ENCODE results near the gene CD2.
A peak's percentile ranks its signal among the peaks of the same experiment; 100 is the strongest.

CD2 gene, protein sequence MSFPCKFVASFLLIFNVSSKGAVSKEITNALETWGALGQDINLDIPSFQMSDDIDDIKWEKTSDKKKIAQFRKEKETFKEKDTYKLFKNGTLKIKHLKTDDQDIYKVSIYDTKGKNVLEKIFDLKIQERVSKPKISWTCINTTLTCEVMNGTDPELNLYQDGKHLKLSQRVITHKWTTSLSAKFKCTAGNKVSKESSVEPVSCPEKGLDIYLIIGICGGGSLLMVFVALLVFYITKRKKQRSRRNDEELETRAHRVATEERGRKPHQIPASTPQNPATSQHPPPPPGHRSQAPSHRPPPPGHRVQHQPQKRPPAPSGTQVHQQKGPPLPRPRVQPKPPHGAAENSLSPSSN

DNA sequence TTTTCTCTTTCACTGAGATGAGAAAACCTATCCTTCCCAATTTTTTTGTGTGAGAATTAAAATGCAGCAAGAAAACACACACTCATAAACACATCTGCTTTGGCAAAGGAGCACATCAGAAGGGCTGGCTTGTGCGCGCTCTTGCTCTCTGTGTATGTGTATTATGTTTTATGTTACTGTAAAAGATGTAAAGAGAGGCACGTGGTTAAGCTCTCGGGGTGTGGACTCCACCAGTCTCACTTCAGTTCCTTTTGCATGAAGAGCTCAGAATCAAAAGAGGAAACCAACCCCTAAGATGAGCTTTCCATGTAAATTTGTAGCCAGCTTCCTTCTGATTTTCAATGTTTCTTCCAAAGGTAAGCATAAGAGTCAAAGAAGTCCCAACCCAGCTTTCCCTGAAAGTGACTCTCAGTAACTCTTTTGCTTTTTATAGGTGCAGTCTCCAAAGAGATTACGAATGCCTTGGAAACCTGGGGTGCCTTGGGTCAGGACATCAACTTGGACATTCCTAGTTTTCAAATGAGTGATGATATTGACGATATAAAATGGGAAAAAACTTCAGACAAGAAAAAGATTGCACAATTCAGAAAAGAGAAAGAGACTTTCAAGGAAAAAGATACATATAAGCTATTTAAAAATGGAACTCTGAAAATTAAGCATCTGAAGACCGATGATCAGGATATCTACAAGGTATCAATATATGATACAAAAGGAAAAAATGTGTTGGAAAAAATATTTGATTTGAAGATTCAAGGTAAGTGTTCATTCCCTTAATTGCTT lies at the start of gene CD2:
Gene CD2, plus strand, starts transcription at position 233 of the 780 bp plus-strand sequence. Its CDS starts 63 bp downstream, at position 296.
- no peak for DNase-seq (ENCODE audit: low read depth in 2 of 2)

DNA sequence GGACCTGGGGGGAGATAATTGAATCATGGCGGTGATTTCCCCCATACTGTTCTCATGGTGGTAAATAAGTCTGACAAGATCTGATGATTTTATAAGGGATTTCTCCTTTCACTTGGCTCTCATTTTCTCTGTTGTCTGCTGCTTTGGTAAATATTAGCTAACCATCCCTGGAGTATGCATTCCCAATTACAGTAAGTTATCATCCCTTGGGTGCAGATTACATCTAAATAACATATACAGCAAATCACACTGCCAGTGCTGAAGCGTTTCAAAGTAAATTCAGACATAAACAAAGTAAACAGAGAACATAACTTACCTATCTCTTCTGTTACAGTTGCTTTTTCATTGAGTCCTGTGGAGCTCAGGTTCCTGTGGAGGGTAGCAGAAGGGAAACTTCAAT lies 48.1 kb upstream of the CD2 start:
- no peak for DNase-seq (ENCODE audit: low read depth in 2 of 2)

DNA sequence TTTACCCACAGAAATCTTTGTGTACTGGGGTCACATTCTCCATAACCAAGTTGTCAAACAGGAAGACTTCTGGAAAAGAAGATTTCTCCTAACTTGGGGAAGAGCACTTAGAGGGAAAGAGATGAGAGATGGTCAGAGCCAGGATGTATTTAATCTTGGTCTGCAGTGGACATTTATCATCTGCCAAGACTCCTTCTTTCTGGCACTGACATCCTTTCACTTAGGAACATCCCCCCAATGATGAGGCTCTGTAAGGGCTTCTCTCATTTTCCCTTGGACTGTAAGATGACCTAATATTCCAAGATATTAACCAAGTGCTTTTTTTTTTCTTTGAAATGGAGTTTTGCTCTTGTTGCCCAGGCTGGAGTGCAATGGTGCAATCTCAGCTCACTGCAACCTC lies 47.4 kb upstream of the CD2 start:
- no peak for DNase-seq (ENCODE audit: low read depth in 2 of 2)

DNA sequence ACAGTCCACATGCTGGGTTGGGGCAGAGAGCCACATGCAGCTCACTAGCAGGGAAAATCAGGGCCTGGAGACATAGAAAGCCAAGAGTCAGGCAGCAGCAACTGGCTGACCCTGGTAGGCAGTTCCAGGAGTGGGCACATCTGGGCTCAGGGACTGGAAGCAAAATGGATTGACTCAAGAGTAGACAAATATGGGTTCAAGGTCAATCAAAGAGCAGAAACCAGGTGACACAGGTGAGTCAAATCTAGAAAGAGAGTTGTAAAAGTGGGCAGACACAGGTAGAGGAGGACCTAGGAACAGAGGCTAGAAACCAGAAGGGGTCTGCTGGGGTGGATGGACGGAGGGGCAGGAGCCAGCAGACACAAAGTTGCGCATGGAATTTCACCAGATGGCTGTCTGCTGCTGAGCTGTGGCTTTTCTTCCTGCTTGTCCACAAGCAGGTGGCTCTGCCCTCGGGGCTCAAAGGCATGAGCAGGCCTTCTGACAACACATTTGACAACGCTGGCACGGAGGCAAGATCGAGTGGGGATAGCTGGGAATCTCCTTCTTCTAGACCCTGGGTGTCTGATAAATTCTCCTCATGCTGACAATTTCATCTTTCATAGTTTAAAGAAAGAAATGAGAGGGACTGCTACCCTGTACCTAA lies 45.9 kb upstream of the CD2 start:
- no peak for DNase-seq (ENCODE audit: low read depth in 2 of 2)

DNA sequence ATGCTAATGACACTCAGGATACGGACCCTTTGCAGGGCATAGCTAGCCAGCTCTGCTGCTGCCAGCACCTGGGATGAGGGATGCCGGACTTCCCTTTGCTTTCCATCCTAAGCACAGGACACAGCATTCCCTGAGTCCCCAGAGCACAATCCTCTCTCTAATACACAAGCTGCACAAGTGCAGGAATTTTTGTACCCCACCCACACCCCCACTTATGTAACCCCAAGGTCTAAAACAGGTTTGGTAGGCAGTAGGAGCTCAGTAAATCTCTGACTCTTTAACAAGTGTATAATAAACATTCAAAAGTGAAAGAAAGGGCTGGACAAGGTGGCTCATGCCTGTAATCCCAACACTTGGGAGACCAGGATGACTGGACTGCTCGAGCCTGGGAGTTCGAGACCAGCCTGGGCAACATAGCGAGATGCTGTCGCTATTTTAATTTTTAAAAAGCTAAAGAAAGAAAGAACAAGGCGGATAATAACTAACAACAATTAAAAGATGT lies 44.5 kb upstream of the CD2 start:
- no peak for DNase-seq (ENCODE audit: low read depth in 2 of 2)

DNA sequence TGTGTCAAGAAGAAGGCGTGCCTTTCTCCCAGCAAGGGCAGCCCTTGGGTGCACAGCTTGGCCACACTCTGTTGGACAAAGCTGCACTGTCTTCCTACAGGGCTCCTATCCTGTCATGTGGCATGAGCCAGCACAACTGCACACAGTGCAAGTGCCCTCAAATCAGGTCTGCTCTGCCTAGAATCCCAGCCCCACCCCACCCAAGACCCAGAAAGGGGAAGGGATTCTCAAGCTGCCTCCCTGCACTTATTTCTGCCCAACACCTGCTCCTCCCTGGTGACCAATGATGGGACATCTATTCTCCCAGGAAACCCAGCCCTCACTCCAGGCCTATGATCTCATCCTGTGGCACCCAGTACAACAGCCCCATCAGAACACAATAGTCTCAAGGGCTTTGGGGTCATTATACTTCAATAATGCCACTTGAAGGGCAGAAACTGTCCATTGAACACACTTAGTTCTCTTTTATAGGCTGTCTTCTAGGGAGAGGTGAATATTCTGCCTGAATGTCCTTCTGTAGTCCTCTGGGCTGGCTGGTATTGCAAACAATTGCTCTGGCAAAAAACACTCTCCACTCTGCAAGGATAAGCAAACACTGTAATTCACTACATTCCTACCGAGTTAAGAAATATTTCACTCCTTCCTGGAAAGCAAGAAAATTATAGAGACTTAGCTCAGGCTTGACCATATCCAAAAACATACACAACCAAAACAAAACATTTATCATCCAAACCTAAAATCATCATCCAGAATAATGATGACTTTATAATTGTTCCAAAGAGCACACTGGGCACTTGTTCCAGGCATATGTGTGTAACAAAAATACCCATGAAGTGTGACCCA lies 43.6 kb upstream of the CD2 start:
- no peak for DNase-seq (ENCODE audit: low read depth in 2 of 2)

DNA sequence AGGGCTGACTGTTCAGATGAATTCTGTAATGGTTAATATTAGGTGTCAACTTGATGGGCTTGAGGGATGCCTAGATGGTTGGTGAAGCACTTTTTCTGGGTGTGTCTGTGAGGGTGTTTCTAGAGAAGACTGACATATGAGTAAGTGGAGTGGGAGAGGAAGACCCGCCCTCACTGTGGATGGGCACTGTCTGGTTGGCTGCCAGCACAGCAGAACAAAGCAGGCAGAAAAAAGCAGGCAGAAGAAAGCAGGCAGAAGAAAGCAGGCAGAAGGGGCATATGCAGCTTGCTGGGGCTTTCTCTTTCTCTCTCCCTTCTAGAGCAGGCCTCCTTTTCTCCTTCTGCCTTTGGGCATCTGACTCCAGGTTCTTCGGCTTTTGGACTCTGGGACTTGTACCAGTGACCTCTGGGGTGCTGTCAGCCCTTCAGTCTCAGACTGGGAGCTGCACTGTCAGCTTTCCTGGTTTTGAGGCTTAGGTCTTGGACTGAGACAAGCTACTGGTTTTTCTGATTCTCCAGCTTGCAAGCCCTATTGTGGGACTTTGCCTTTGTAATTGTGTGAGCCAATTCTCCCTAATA lies 42.9 kb upstream of the CD2 start:
- peak; percentile 13 to 23 for DNase-seq (ENCODE audit: low read depth in 2 of 2)

DNA sequence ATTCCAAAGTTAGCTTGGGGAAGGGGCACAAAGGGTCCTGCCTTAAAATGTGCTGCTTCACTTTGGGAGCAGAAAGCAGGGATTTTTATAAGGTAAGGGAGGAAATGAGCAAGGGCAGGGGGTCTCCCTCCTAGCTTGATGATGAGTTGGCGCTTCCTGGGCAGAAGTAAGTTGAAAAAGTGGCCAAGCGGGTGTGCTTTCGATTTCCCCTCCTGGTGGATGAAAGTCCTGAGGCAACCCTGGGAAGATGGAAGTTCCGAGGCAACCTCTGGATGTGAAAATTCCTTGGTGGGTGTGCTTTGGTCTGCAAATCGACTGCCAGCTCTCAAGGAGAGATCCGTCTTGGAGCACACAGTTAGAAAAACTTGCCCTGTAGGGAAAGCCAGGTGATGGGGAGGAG lies 41.7 kb upstream of the CD2 start:
- no peak for DNase-seq (ENCODE audit: low read depth in 2 of 2)

DNA sequence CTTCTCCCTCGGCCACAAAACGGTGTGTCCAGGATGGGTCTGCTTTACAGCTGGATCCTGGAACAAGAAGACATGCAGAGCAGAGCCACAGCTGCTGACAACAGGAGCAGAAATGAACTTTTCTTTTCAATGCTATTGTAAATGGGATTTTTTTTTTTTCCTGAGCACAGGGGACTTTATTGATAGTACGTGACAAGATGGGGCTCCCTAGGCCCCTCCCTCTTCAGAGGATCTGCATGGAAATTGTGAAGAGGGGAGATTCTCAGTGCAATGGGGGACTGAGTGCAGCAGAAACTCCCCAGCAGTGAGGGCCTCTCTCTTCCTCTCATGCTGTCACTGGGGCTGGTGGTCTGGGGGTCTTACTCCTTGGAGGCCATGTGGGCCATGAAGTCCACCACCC lies 40.8 kb upstream of the CD2 start:
- DNase-seq (ENCODE audit: low read depth in 2 of 2): no peak

DNA sequence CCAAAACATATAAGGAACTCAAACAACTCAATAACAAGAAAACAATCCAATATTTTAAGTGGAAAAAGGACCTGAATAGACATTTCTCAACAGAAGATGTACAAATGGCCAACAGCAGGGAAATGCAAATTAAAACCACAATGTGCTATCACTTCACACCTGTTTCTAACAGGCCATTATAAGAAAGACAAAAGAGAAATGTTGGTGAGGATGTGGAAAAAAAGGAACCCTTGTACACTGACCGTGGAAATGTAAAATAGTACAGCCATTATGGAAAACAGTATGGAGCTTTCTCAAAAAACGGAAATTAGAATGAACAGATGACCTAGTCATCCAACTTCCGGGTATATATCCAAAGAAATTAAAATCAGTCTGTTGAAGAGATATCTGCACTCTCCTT lies 37.8 kb upstream of the CD2 start:
- DNase-seq (ENCODE audit: low read depth in 2 of 2): no peak

DNA sequence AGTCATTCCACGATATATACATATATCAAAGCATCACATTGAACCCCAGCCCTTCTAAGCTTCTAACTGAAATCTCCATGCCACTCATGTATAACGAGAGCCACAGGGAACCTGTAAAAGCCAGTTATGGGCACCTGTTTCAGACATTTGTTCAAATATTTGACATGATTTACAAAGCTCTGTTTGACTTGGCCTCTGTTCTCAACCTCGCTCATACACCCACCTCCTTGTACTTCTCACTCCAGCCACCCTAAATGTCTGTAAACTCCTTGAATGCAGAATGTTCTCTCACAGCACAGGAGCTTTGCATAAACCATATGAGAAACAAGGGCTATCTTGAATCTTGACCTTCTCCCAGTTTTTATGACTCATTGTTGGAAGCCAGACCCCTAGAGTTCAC lies 36.9 kb upstream of the CD2 start:
- DNase-seq (ENCODE audit: low read depth in 2 of 2): no peak

DNA sequence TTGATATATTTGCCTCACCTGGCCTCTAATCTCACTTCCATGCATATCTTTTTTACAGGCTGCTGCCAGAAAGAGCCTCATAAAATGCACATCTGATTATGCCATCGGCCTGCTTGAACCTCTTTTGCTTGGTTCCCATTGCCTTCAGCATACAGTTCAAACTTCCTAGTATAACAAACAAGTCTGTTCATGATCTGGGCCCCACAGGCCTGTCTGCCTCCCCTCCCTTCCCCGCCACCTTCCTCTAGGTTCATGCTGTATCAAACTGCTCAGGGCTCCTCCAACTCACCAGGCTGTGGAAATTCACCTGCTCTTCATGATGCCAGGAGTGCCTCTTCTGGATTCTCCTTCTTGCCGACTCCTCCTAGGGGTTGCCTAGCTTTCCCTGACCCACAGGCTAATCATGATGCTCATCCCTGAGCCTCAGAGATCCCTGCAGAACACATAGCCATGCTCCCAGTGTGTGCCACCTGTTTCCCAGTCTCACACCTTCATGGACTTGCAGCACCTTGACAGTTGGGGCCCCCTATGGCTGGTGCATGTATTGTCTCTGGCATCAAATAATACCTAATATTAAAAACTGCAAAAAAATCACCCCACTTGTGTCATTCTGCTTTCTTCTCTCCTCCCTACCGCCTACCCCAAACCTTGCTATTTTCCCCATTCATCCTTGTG lies 33.7 kb upstream of the CD2 start:
- no peak for DNase-seq (ENCODE audit: low read depth in 2 of 2)

DNA sequence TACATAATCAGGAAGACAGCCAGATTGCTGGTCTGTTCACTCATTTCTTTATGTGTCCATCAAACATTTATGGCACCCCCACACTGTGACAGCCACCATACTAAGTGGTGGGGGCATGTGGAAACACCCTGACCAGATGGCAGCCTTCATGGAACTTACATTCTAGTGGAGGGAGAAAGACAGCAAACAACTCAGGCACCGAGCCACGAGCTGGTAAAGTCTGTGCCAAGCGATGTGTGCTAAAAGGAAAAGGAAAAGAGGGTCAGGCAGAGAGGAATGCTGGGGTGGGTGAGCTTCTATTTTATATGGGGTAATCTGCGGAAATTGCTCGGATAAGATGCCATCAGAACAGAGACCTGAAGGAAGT lies 33.2 kb upstream of the CD2 start:
- no peak for DNase-seq (ENCODE audit: low read depth in 2 of 2)

DNA sequence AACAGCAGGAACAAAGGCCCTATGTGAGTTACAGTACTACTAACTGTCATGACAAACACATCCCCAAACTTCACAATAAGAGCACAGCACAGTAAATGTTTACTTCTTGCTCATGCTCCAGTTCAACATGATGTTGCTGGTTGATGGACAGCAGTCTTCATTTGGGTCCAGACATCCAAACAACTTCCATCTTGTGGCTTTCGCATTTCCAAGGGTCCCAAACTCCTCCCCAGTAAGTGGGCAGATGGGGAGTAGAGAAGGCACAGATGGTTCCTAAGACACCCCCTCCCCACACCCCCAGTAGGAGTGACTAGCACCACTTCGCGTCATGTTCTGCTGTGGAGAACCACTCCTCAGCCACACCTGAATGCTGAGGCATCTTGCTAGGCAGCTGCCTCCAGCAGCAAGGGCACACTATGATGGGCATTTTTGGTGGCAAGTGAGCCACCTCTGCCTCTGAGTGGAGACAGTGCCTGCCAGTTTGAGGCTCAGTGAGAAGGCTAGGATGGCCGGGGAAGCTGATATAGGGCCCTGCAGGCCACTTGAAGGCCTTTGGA lies 32.7 kb upstream of the CD2 start:
- DNase-seq (ENCODE audit: low read depth in 2 of 2): no peak

DNA sequence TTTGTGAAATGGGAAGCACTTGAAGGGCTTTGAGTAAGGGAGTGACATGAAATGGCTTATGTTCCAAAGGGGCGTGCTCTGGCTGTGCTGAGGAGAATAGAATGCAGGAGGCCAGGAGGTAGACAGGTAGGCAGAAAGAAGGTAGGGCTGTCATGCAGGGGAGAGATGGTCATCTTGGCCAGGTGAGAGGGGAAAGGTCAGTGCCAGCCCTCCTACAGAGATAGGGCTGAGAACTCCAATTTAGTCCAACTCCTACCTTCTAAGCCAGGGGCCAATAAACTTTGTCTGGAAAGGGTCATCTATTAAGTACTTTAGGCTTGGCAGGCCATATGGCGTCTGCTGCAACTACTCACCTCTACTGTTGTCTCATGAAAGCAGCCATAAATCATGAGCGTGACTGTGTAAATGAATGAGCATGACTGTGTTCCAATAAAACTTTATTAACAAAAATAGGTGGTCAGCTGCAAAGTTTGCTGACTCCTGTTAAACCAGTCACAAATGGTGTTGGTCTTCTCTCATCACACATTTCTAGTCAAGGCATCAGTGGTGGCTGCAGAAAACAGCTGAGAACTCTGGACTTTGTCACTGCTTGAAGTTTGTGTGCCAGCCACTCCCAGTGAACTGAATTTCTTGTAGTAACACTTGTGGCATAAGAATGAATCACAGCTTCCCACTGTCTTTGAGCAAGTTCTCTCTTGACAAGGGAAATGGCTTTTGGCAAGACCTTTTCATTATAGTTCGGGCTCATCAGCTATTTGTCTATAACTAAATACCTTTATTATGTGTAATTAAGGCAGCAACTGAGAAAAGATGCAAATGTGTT lies 32.0 kb upstream of the CD2 start:
- DNase-seq (ENCODE audit: low read depth in 2 of 2): no peak

DNA sequence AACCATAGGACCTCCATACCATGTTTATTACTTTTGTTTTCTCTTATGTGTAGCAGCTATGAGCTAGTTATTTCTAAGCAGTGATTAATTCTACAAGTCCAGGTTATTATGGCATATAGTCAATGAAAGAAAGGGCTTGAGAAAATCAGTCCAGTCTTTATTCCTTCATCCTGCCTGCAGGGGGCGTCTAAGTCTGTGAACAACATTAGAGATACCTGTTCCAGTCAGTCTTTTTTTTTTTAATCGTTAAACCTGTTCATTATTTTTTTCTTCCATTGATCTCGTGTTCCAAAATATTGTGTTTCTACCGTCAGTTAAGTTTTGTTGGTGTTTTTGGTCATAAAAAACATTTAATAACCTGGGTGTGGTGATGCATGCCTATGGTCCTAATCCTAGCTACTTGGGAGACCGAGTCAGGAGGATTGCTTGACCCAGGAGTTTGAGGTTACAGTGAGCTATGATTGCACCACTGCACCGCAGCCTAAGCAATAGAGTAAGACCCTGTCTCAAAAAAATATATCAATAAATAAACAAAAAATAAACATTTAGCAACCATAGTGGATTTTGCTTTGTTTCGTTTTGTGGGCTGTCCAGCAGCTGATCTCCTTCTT lies 29.4 kb upstream of the CD2 start:
- DNase-seq (ENCODE audit: low read depth in 2 of 2): peak; percentile 66 to 76

DNA sequence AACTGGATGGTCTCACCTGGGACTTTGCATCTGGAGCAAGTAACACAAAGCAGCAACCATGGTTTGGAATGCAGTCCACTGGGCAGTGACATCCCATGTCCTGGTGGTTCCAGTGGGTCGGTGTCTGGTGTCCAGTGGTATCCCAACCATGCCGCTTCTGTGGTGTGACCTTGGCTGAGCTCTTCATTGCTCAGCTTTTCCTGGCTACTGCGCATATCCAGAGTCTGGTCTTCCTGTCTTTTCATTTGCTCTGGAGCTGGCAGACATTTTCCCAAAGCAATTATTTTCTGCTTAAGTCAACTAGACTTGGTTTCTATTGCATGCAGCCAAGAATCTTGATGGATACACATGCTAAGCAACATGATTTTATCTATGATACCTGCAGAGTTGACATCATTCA lies 28.4 kb upstream of the CD2 start:
- DNase-seq (ENCODE audit: low read depth in 2 of 2): no peak

DNA sequence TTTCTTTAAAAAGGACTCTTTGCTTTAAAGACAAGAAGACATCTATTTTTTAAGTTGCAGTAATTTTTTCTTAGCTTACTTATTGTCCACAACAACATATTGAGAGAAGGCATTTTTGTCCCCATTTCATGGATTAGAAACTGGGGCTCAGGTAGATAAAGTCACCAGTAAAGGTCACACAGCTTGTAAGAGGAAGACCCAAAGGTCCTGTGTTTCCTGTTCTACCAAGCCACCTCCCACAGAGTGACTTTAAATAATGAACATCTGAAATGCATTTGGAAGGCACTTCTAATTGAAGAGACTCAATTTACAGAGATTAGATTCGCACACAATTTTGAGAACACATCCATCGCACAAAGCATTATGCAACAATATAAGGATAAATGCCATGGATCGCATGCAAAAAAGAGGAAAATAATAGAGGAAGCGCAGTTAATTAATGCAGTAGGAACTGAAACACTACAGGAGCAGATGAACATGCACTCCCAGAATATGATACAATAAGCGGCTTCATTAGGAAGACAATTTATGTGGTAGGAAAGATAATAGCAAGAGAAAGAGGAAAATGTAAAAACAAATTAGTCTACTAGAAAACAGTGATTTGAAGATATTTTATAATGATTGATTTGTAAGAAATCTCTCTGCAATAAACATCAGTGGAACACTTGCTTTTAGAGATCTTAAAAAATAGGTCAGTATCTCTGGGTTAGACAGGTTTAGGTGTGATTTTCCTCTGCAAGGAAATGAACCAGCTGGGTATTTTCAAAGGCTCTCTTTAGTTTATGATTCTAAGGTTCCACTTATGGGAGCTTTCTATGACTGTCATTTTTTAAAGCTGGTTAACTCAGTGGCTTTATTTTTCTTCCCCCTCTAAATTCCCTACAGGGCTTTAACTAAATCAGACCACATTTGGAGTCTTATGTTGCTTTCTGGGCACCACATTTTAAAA lies 27.1 kb upstream of the CD2 start:
- no peak for DNase-seq (ENCODE audit: low read depth in 2 of 2)

Measured in stimulated activated CD4-positive, alpha-beta T cell treated with anti-CD3 and anti-CD28 coated beads, Interleukin-4, amount 100 ng/mL, for 48 hours (primary cell).